HG03066 (cell line): ENCODE measurements around the gene CLEC18A.
"Not testable (repeated sequence)": the region's sequence is repeated elsewhere in the genome, so short reads cannot be mapped to it uniquely, and the experiment has no call there.

ENCODE experiments used
- ATAC-seq: cut with Tn5 transposase; IDR thresholded peaks from one replicate; pipeline ENCODE4 v1.9.1; 2021; ENCODE audit warnings: low read depth; ENCODE audit not compliant: unreplicated experiment

The CLEC18A gene

DNA sequence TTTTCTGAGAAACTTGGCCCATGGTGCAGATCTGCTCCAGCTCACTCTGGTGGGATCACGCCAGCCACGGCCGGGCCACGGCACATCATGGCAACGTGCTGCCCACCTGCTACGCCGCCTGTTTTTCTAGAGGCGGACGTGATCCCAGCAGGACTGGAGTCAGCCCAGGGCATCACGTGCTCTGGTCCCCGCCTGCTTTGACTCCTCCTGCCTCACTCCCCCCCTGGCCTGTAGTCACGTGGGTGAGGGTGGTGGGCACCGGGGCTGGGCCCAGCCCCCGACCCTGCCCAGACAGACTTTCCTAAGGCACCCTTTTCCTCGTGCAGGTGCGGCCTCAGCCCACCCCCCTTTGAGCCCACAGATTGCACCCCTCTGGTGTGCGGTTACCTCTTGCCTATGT, 723 bp upstream of the CLEC18A start:
- not testable (repeated sequence) for ATAC-seq

DNA sequence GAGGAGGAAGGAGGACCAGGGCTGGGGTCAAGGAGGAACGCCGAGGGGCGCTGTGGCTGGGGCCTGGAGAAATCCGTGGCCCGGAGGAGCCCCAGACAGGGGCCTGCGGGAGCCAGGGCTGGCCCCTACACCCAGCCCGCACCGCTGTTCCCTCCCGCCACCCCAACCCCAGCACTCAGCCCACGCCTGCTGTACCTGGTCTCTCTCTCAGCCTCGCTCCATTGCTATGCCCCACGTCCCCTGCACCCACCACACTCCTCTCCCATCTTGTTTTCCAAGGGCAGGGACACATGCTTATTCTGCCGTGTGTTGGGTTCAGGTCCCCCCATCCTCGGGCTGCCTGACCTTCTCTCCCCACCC, 518 bp downstream of the CLEC18A start:
- ATAC-seq = not testable (repeated sequence)

DNA sequence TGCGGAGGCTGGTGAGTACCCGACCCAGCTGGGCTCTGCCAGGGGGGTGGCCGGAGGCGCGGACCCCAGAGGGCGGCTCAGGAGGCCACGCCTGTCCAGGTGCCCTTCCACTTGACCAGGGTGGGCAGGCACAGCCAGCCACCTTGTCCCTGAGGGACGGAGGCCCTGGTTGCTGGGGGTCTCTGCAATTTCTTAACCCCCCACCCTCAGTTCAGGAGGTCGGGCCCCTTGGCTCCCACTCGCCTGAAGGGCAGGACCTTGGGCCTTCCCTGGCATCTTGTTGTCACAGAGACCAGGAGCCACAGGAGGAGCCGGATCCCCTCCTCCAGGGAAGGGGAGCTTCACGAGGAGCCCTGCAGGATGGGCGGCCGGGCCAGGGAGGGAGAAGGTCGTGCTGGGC, 982 bp downstream of the CLEC18A start:
- ATAC-seq = not testable (repeated sequence)

DNA sequence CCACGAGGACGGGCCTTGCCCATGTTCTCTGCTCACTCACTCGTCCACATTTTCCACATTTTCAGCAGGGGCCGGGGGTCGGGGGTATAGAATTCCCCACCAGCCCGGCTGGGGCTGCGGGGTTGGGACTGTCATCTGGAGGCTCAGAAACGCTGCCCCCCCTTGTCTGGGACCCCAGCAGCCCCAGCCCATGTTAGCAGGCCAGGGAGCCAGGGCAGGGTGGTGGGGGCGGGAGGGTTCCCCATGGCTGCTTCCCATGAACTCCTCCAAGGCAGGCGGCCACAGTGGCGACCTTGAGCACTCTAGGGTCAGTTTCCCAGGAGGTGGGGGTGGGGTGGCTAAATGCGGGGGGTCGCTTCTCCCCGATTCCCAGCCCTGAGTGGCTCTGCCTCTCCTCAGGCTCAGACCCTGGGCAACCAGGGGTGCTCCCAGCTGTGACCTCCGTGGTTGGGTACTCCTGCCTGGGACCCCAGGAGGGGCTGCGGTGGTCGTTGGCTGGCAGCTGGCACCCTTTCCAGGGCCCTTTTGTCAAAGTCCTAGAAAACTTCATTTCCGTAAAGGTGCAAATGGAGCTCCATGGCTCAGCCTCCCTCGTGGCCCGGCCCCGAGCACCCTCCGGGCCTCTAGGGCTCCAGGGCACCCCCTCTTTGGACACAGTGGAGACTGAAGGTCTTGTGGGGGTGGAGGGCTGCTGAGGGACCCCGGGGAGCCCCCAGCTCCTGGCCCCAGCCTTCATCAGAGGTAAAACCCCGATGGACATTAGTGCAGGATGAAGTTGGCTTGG, 1.6 kb downstream of the CLEC18A start:
- not testable (repeated sequence) for ATAC-seq

DNA sequence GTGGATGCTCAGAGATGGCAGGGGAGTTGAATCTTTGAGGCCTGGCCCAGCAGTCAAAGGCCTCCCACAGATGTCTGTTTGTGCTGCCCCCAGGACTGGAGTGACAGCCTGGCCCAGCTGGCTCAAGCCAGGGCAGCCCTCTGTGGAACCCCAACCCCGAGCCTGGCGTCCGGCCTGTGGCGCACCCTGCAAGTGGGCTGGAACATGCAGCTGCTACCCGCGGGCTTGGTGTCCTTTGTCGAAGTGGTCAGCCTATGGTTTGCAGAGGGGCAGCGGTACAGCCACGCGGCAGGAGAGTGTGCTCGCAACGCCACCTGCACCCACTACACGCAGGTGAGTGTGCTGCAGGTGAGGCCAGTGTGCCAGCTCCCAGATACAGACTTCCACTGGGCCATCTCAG, 3.1 kb downstream of the CLEC18A start:
- not testable (repeated sequence) for ATAC-seq

DNA sequence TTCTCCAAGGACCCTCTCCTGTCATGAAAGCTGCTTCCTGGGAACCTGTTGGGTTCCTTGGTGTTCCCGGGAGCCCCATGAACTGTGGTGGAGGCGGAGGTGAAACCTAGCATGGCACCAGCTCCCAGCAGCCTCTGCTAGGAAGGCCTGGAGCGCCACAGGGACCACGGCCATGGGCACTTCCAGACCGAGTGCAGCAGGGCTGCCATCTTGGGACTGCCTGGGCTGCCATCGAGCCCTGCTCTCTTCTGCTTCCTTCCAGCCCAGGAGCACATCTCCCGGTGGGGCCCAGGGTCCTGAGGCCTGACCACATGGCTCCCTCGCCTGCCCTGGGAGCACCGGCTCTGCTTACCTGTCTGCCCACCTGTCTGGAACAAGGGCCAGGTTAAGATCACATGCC, 12.2 kb downstream of the CLEC18A start:
- not testable (repeated sequence) for ATAC-seq

DNA sequence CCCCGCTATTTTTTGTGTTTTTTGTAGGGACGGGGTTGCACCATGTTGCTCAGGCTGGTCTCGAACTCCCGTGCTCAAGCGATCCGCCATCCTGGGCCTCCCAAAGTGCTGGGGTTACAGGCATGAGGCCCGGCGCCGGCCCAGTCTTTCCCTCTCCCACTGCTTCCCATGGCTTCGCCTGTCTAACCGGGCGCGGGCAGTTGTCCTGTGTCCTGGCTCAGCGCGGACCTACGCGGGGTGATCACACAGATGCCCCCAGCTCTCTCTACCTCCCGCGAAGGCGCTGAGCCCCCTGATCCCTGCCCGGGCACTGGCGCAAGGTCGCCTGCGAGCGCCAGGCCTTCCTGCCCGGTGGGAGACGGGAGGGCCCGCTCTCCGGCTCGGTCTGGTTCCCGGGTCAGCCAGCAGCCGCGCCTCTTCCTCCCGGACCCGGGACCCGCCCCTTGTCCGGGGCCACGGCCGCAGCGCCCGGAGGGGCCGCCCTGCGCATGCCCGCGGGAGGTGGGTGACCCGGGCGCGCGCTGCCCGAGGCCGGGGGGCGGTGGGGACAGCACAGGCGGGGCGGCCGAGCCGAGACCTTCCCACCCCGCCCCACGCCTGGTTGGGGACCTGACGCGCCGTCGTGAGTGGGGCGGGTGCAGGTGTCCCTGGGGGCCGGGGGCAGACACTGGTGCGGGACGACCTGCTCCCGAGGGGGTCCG, 14.0 kb downstream of the CLEC18A start:
- ATAC-seq = not testable (repeated sequence)

DNA sequence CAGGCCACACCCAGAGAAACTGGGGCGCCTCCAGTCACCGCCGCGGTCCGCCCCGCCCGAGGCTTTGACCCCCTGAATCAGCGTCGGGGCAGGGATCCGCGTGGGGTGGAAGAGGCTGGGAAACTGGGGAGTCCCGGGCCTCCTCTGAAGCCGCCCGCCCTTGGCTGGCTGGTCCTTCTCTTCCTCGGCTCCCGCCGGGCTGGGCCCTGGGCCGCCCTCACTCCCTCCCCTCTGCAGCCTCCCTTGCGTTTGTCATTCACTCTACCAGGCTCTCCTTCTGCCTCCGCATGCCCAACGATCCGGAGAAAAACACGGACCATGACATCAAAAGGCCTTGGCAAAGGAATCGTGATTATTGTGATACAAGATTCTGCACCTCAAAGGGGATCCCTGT, 14.5 kb downstream of the CLEC18A start:
- ATAC-seq = not testable (repeated sequence)

DNA sequence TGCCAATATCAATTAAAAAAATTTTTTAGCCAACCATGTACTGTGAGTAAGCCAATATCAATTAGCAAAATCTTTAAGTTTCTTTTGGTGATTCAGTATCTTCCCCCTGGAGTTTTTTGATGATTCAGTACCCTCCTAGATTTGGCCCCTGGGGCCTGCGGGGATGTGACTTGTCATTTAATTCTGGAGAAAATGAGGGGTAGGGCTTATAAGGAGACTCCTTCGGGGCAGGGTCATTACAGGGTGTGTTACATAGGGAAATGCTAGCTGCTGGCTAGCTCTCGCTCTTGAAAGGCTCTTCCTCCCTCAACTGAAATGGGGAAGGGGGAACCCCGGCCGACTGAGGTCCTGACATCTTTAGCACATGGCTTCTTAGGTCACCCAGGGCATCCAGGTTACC, 16.6 kb downstream of the CLEC18A start:
- ATAC-seq = not testable (repeated sequence)

DNA sequence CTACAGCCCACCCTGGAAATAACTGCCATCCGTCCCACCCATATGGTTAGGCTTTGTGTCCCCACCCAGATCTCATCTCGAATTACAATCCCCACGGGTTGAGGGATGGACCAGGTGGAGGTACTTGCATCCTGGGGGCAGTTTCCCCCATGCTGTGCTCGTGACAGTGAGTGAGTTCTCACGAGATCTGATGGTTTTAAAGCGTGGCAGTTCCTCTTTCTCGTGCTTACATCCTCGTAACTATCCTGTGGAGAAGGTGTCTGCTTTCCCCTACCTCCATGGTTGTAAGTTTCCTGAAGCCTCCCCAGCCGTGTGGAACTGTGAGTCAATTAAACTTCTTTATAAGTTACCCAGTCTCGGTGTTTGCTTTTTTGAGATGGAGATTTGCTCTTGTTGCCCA, 17.0 kb downstream of the CLEC18A start:
- not testable (repeated sequence) for ATAC-seq

DNA sequence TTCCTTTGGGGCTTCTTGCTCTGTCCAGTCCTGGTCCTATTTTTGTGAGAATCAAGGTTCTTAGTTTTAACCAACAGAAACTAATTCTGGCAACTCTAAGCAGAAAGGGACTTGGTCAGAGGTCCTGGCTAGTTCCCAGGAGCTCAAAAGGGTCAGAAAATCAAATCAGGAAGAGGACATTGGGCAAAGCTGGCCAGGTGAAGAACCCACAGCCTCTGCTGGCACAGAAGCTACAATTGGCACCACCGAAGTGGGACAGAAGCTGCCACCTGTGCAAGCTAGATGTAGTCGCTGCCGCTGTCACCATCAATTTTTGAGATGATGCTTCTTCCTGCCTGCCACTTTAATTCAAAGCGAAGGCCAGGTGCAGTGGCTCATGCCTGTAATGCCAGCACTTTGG, 18.5 kb downstream of the CLEC18A start:
- ATAC-seq = not testable (repeated sequence)

DNA sequence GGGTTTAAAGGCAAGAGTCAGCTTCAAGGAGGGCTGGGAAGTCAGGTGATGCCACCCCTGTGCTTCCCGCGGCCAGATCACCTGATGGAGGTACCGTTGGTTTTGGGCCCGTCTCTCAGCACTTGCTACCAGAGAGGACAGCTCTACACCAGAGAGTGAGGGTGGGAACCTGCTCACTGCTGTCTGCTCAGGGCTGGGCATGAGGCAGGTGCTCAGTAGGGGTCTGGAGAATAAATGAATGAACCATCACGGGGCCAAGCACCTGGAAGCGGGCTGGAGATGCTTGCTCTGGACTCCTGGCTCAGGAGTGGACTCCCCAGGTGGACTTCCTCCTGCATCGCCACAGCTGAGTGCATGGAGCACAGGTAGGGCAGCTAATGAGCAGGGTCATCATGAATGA, 21.0 kb downstream of the CLEC18A start:
- not testable (repeated sequence) for ATAC-seq

DNA sequence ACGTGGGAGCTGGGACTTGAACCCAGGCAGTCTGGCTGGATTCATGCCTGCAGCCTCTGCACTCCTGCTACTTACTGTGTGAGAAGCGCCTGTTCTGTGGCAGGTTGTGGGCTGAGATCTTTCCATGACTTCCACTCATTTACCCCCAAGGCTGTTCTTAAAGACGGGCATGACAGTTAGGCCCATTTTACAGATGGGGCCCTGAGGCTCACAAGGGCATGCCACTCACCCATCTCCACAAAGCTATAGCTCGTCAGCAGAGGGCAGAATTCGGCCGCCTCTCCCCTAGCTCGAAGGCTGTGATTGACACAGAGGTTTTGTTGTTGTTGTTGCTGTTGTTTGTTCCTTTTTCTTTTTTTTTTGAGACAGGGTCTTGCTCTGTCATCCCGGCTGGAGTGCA, 21.8 kb downstream of the CLEC18A start:
- ATAC-seq = not testable (repeated sequence)

DNA sequence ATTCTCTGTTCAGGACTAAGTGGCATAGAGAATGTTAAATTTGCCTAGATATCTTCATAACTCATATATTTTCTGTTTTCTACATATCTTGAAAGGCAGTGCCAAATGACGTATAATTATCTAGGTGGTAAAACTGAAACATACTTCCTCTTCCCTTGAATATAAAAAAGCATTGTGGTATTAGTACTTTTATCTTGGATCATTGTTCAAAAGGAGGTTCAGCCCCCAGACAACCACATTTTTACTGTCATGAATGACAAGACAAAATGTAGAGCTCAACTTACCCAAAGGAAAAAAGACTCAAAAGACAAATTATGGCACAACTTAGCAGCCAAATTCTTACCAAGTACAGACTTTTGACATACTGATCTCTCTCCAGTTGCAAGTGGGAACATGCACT, 34.1 kb downstream of the CLEC18A start:
- not testable (repeated sequence) for ATAC-seq

DNA sequence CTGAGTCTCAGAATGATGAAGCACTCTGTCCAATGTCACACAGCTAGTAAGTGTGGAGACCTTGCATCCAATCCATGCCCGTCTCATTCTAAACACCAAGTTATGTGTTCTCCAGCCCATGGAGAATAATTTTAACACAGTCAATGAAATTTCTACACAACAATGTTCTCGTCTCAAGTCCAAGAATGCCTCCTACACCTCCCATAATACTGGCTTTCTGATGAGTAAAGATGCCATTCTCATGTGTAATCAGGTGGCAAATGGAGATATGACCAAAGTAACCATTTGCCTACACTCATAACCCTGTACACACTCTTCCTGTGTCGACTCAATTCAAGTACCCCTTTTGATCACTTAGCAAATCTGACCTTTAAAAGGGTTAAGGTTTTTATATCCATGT, 46.8 kb downstream of the CLEC18A start:
- ATAC-seq = not testable (repeated sequence)

DNA sequence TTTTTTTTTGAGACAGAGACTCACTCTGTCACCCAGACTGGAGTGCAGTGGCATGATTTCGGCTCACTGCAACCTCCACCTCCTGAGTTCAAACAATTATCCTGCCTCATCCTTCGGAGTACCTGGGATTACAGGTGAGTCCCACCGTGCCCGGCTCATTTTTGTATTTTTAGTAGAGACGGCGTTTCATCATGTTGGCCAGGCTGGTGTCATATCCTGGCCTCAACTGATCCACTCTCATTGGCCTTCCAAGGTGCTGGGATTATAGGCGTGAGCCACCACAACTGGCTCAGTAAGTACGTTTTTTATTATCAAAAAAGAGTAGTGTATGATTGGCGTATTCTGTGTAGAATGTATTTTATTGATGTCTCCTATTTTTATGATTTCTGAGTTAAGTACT, 48.7 kb downstream of the CLEC18A start:
- not testable (repeated sequence) for ATAC-seq

DNA sequence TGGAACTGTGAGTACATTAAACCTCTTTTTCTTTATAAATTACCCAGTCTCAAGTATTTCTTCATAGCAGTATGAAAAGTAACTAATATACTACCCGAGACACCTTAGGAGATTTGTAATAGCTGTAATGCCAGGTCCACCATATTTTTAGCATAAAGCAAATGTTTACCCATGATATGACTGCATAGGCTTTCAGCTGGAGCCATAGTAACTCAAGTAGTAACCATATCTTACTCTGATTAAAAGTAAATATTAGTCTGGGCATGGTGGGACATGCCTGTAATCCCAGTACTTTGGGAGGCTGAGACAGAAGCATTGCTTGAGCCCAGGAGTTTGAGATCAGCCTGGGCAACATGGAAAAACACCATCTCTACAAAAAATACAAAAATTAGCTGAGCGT, 52.4 kb downstream of the CLEC18A start:
- not testable (repeated sequence) for ATAC-seq

DNA sequence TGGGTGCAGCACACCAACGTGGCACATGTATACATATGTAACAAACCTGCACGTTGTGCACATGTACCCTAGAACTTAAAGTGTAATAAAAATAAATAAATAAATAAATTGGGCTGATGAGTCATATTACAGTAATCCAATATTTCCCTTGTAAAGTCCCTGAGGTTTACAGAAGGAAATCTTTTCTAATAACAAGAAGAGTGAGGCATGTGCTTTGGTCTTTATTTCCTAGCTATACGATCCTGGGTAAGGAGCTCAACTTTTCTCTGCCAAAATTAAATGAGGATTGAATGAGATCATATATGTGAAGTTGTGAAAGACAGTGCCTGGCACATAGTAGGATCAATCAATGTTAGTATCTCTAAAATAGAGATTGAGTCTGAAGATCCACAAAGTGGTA, 57.5 kb downstream of the CLEC18A start:
- ATAC-seq = not testable (repeated sequence)

DNA sequence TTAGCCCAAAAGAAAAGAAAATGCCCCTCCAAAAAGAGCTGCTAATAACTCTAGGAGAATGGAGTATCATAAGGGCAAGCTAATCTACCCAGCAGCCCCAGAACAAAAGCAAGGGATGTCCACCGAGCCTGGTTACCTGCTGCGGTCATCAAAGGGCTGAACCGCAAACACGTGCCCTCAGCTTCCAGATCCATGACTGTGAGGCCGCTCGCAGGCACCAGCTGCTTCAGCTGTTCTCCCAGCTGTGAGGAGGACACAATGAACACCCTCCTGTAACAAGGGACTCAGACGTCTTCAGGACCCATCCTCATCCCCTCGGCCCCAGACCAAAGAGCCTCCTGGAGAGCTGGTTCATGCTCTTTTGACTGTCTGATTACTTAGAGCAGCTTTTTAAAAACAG, 59.5 kb downstream of the CLEC18A start:
- not testable (repeated sequence) for ATAC-seq

DNA sequence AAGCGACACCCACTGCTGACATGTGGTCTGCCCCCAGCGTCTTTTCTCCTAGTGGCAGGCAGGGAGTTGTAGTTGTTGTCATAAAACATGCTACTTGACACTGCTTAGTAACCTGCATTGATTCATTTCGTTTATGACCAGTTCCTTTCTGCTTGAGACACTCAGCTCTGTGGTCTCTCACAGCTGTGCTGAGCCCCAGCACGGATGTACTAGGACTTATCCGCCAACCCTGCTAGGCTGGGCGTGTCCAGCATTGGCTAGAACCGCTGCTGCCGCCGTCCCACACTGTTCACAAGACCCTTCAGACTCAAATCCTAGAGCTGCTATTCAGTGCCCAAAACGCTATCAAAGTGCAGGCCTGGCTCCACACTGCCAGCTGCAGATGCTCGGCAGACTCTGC, 60.0 kb downstream of the CLEC18A start:
- ATAC-seq = not testable (repeated sequence)

DNA sequence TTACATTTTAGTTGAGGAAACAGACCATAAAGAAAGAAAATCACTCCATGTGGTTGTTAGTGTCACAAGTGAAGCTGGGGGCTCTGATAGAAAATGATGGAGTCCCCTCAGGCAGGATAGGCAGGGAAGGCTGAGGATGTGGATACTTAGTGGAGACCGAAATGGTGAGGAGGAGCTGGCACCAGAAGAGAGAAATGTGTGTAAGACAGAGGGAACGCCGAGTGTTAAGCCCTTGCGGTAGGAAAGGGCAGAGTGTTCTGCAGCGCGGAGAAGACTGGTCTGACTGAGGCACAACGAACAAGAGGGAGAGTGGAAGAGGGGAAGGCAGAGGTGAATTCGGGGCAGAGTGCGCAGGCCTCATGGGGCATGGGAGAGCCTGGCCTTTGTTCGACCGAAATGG, 61.2 kb downstream of the CLEC18A start:
- ATAC-seq = not testable (repeated sequence)

DNA sequence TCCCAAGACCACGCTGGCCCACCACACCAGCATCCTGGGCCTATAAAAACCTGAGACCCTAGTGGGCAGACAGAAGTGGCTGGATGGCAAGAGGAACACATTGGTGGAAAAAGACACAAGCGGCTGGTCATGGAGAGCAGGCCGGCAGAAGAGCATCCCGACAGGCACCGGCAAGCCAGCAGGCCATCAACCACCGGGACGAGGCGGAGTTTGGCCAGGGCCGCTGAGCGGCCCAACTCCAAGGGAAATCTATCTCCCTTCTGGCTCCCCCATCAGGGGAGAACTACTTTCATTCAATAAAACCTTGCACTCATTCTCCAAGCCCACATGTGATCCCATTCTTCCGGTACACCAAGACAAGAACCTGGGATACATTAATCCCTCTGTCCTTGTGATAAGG, 61.8 kb downstream of the CLEC18A start:
- ATAC-seq = not testable (repeated sequence)
